Measurements from ENCODE around the gene ACSL4. TPM values are rescaled to one million over a fixed set of nuclear protein-coding genes. Genes with fewer than 3 reads are reported as not detected.
"Not testable (repeated sequence)": the region's sequence is repeated elsewhere in the genome, so short reads cannot be mapped to it uniquely, and the experiment has no call there.

ACSL4 gene
- total RNA-seq, 4 donors from 2014 or later: 38.4 to 62.9 (median 46.9) TPM

- no peaks in the 10 kb centered on the region for H3K4me1 ChIP-seq
- no peak for DNase-seq
- H3K4me3 ChIP-seq (replicated peaks in 1 of 3): no peak overlapping the region
- H3K9me3 ChIP-seq: no peaks in the 10 kb centered on the region
- H3K27me3 ChIP-seq: no peaks in the 10 kb centered on the region
- no peak overlapping the region for H3K27ac ChIP-seq
- intact Hi-C loops (cut with DNase I): no loop called here
- TF ChIP-seq POLR2A (IDR thresholded peaks at IDR 0.05): no peak
- no peak for TF ChIP-seq CTCF (IDR thresholded peaks at IDR 0.05)
- no peaks in the 10 kb centered on the region for H3K36me3 ChIP-seq
- WGBS, 2 donors: 69 to 92% methylated on average over 4 of the region's 4 CpGs
These were observed 9.7 kb upstream of the ACSL4 start for GRCh38 chrX:109742722-109743121.

GRCh38 chrX:109740896-109741295, 7.8 kb upstream of the ACSL4 start:
- WGBS, 2 donors: 41 to 46% methylated on average over 10 to 11 of the region's 11 CpGs
- DNase-seq; H3K9me3 ChIP-seq; intact Hi-C loops (cut with DNase I); H3K36me3 ChIP-seq; H3K4me1 ChIP-seq; H3K27me3 ChIP-seq; H3K27ac ChIP-seq; H3K4me3 ChIP-seq (replicated peaks in 1 of 3): not testable (repeated sequence)

GRCh38 chrX:109740433-109740809, 7.4 kb upstream of the ACSL4 start:
- Histone ChIP-seq H3K27ac (no peak overlapping the region), H3K4me3 (replicated peaks in 1 of 3) (no peak overlapping the region), H3K36me3 (no peaks in the 10 kb centered on the region), H3K4me1 (no peaks in the 10 kb centered on the region), H3K27me3 (no peaks in the 10 kb centered on the region), H3K9me3 (no peaks in the 10 kb centered on the region)
- no peak for DNase-seq
- intact Hi-C loops (cut with DNase I): no loop called here
- TF ChIP-seq CTCF (IDR thresholded peaks at IDR 0.05) (no peak), POLR2A (IDR thresholded peaks at IDR 0.05) (no peak)

- H3K4me1 ChIP-seq: no peaks in the 10 kb centered on the region
- H3K27me3 ChIP-seq: no peaks in the 10 kb centered on the region
- no peak overlapping the region for H3K4me3 ChIP-seq (replicated peaks in 1 of 3)
- H3K27ac ChIP-seq: no peak overlapping the region
- no peaks in the 10 kb centered on the region for H3K9me3 ChIP-seq
- WGBS, 2 donors: 75 to 78% methylated on average over 6 of the region's 6 CpGs
- no peak for DNase-seq
- no peak for TF ChIP-seq CTCF (IDR thresholded peaks at IDR 0.05)
- no peak for TF ChIP-seq POLR2A (IDR thresholded peaks at IDR 0.05)
- intact Hi-C loops (cut with DNase I): loop anchor here (10.0 kb wide), 1 partner anchor 115 kb away; no protein-coding TSS in a partner anchor
- H3K36me3 ChIP-seq: no peaks in the 10 kb centered on the region
These were observed 6.8 kb upstream of the ACSL4 start for GRCh38 chrX:109739625-109740432.

- no peak overlapping the region for H3K27ac ChIP-seq
- no peak for DNase-seq
- intact Hi-C loops (cut with DNase I): loop anchor here (10.0 kb wide), 1 partner anchor 120 kb away; no protein-coding TSS in a partner anchor
- H3K9me3 ChIP-seq: no peaks in the 10 kb centered on the region
- no peak overlapping the region for H3K4me3 ChIP-seq (replicated peaks in 1 of 3)
- no peak for TF ChIP-seq CTCF (IDR thresholded peaks at IDR 0.05)
- 88 to 92% methylated on average over 5 of the region's 5 CpGs for WGBS, 2 donors
- H3K27me3 ChIP-seq: no peaks in the 10 kb centered on the region
- H3K4me1 ChIP-seq: no peaks in the 10 kb centered on the region
- H3K36me3 ChIP-seq: no peaks in the 10 kb centered on the region
These were observed 2.2 kb upstream of the ACSL4 start for GRCh38 chrX:109735202-109735744.
